Spleen (tissue), 7 donors: ENCODE measurements around the gene DUSP22.

Experiments used
- POLR2A ChIP-seq, 3 donors: fragments of 450-650 bp; IDR thresholded peaks; one replicate each; pipeline ENCODE4 v1.5.1; 2017; ENCODE audit warnings: antibody characterized with exemption in 3 of 3, mild to moderate bottlenecking in 1 of 3
- POLR2AphosphoS5 ChIP-seq, 3 donors: sonication (generic); formaldehyde crosslinking; IDR thresholded peaks; one replicate each; pipeline ENCODE4 v1.5.1; 2017; ENCODE audit warnings: antibody characterized with exemption in 3 of 3
- TF ChIP-seq, protein P1 (sequence below), 11 experiments: fragments of 200-600 bp in 7 of 11; fragments of 450-650 bp in 4 of 11; sonication (generic) in 4 of 11; IDR thresholded peaks in 8 of 11; conservative IDR thresholded peaks in 3 of 11; 1 replicate in 7 of 11; 2 replicates in 4 of 11; pipeline versions ENCODE4 v1.4.0 to v1.8.0; 2016 to 2021; ENCODE audit warnings: antibody characterized with exemption in 11 of 11, inconsistent platforms in 4 of 11, mild to moderate bottlenecking in 1 of 11
- donor health status: DM: no; HTN: no; CAD: no; lungs with moderate emphysema.
- donor health status: DM: no; HTN: no; CAD: no.
- donor health status: DM: no; HTN: no; CAD: no.

DNA sequence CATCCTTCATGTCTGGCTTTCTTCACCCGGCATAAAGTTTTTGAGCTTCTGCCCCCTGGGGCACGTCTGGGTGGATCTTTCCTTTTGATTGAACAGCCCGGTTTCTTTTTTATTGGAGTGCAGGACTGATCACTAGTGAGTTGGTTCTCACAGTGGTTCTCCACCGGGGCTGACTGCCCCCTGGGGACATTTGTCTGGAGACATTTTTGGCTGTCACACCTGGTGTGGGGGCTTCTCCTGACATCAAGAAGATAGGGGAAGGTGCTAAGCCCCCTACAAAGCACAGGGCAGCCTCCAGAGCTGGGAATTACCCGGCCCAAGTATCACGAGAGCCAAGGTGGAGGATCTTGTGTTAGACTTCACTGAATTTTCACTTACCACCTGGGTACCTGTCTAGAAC lies 73.5 kb downstream of the DUSP22 start:
- TF ChIP-seq POLR2AphosphoS5 (IDR thresholded peaks at IDR 0.05) (no peak), POLR2A (IDR thresholded peaks at IDR 0.05) (no peak)
- TF ChIP-seq, protein P1, sequence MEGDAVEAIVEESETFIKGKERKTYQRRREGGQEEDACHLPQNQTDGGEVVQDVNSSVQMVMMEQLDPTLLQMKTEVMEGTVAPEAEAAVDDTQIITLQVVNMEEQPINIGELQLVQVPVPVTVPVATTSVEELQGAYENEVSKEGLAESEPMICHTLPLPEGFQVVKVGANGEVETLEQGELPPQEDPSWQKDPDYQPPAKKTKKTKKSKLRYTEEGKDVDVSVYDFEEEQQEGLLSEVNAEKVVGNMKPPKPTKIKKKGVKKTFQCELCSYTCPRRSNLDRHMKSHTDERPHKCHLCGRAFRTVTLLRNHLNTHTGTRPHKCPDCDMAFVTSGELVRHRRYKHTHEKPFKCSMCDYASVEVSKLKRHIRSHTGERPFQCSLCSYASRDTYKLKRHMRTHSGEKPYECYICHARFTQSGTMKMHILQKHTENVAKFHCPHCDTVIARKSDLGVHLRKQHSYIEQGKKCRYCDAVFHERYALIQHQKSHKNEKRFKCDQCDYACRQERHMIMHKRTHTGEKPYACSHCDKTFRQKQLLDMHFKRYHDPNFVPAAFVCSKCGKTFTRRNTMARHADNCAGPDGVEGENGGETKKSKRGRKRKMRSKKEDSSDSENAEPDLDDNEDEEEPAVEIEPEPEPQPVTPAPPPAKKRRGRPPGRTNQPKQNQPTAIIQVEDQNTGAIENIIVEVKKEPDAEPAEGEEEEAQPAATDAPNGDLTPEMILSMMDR (IDR thresholded peaks at IDR 0.05 in 8 of 11, conservative IDR thresholded peaks at IDR 0.05 in 3 of 11) = no peak
